Epithelial cell of esophagus (primary cell): ENCODE measurements around the gene RASSF7.
A peak's percentile ranks its signal among the peaks of the same experiment; 100 is the strongest.

Source experiments
- DNase-seq: peaks from one replicate; pipeline ENCODE4 v3.0.0; 2010; ENCODE audit warnings: low read depth
- H3K4me3 ChIP-seq: 2 replicates; pipeline ENCODE4 v1.5.1; 2011; ENCODE audit warnings: mild to moderate bottlenecking, low read length, control low read depth
- CTCF ChIP-seq: IDR thresholded peaks from 2 replicates; pipeline ENCODE4 v1.5.1; 2011; ENCODE audit warnings: low read depth, mild to moderate bottlenecking, low read length, control low read depth, inconsistent platforms; ENCODE audit not compliant: insufficient read depth; ENCODE audit errors: missing control alignments

RASSF7 gene

GRCh38 chr11:548700-549603 lies 11.8 kb upstream of the RASSF7 start:
- H3K4me3 ChIP-seq = no peak overlapping the region
- peak; percentile 41 for DNase-seq
- no peak for TF ChIP-seq CTCF

GRCh38 chr11:550021-550745 lies 10.6 kb upstream of the RASSF7 start:
- TF ChIP-seq CTCF = no peak
- DNase-seq = no peak
- no peak overlapping the region for H3K4me3 ChIP-seq

- H3K4me3 ChIP-seq = no peak overlapping the region
- TF ChIP-seq CTCF = no peak
These were observed 10.1 kb upstream of the RASSF7 start for GRCh38 chr11:550746-551085.

GRCh38 chr11:551131-551530 lies 9.6 kb upstream of the RASSF7 start:
- TF ChIP-seq CTCF = no peak
- DNase-seq = no peak

More at GRCh38 chr11:550746-551085, 10.1 kb upstream of the RASSF7 start:
- no peak for DNase-seq

GRCh38 chr11:551596-551995 lies 9.2 kb upstream of the RASSF7 start:
- no peak overlapping the region for H3K4me3 ChIP-seq
- DNase-seq = no peak
- no peak for TF ChIP-seq CTCF

More at GRCh38 chr11:551131-551530, 9.6 kb upstream of the RASSF7 start:
- no peak overlapping the region for H3K4me3 ChIP-seq

- H3K4me3 ChIP-seq = no peak overlapping the region
- TF ChIP-seq CTCF = no peak
- DNase-seq = no peak
These were observed 7.4 kb upstream of the RASSF7 start for GRCh38 chr11:553083-553987.
